22Rv1 (cell line): ENCODE data around the gene DERA.

Source experiments
- ZFX ChIP-seq: fragments of 450-650 bp; IDR thresholded peaks from 2 replicates; pipeline ENCODE4 v1.6.1; 2017; ENCODE audit warnings: antibody characterized with exemption, borderline replicate concordance
- TF ChIP-seq, protein P1 (sequence below): fragments of 450-650 bp; IDR thresholded peaks from 2 replicates; pipeline ENCODE4 v1.5.1; 2017; ENCODE audit warnings: mild to moderate bottlenecking

DNA sequence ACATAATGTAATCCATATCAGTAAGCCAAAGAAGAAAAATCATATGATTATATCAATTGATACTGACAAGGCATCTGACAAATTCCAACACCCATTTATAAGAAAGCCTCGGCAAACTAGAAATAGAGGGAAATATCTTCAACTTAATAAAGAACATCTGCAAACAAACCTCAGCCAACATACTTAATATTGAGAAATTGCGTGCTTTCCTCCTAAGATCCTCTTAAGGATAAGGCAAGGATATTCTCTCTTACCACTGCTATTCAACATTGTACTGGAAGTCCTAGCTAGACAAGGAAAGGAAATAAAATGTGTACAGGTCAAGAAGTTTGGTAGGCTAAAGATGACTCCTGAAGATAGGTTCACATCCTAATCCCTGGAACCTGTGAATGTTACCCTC, 115.9 kb downstream of the DERA start:
- TF ChIP-seq, protein P1, sequence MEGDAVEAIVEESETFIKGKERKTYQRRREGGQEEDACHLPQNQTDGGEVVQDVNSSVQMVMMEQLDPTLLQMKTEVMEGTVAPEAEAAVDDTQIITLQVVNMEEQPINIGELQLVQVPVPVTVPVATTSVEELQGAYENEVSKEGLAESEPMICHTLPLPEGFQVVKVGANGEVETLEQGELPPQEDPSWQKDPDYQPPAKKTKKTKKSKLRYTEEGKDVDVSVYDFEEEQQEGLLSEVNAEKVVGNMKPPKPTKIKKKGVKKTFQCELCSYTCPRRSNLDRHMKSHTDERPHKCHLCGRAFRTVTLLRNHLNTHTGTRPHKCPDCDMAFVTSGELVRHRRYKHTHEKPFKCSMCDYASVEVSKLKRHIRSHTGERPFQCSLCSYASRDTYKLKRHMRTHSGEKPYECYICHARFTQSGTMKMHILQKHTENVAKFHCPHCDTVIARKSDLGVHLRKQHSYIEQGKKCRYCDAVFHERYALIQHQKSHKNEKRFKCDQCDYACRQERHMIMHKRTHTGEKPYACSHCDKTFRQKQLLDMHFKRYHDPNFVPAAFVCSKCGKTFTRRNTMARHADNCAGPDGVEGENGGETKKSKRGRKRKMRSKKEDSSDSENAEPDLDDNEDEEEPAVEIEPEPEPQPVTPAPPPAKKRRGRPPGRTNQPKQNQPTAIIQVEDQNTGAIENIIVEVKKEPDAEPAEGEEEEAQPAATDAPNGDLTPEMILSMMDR, result no peak
- no peak for TF ChIP-seq ZFX
